Endothelial cell of umbilical vein (primary cell): ENCODE results near the gene DYRK1A.

Experiments used
- EZH2 ChIP-seq: IDR thresholded peaks from 2 replicates; pipeline ENCODE4 v1.6.1; 2012; ENCODE audit warnings: borderline replicate concordance, low read depth, mild to moderate bottlenecking, moderate library complexity, low read length, inconsistent platforms; ENCODE audit not compliant: severe bottlenecking
- FOS ChIP-seq: IDR thresholded peaks from 2 replicates; pipeline ENCODE4 v1.6.1; 2011; ENCODE audit warnings: mild to moderate bottlenecking, low read length, moderate library complexity, borderline replicate concordance; ENCODE audit not compliant: insufficient read depth
- JUN ChIP-seq: IDR thresholded peaks from 2 replicates; pipeline ENCODE4 v1.6.1; 2011; ENCODE audit warnings: borderline replicate concordance, low read depth; ENCODE audit not compliant: insufficient read length, insufficient read depth
- POLR2A ChIP-seq: IDR thresholded peaks from 2 replicates; pipeline ENCODE4 v1.6.1; 2012; ENCODE audit warnings: low read depth, mild to moderate bottlenecking, control low read depth, low read length
- POLR2AphosphoS5 ChIP-seq: IDR thresholded peaks from 2 replicates; pipeline ENCODE4 v1.6.1; 2012; ENCODE audit warnings: low read depth, mild to moderate bottlenecking, control low read depth, low read length, moderate library complexity; ENCODE audit not compliant: insufficient read depth
- TF ChIP-seq, protein P1 (sequence below), 2 donors: IDR thresholded peaks; 1 replicate in 1 of 2; 2 replicates in 1 of 2; pipeline ENCODE4 v1.5.1; 2011; ENCODE audit warnings: low read length in 2 of 2, mild to moderate bottlenecking in 2 of 2, moderate library complexity in 2 of 2, control low read depth in 1 of 2, inconsistent platforms in 1 of 2, low read depth in 1 of 2; ENCODE audit not compliant: insufficient read depth in 1 of 2; ENCODE audit errors: extremely low read depth in 1 of 2
- TF ChIP-seq, protein P2 (sequence below): IDR thresholded peaks from 2 replicates; pipeline ENCODE4 v1.6.1; 2011; ENCODE audit not compliant: insufficient read depth, insufficient read length

GRCh38 chr21:37424396-37424795, 57.8 kb downstream of the DYRK1A start:
- TF ChIP-seq, protein P1, sequence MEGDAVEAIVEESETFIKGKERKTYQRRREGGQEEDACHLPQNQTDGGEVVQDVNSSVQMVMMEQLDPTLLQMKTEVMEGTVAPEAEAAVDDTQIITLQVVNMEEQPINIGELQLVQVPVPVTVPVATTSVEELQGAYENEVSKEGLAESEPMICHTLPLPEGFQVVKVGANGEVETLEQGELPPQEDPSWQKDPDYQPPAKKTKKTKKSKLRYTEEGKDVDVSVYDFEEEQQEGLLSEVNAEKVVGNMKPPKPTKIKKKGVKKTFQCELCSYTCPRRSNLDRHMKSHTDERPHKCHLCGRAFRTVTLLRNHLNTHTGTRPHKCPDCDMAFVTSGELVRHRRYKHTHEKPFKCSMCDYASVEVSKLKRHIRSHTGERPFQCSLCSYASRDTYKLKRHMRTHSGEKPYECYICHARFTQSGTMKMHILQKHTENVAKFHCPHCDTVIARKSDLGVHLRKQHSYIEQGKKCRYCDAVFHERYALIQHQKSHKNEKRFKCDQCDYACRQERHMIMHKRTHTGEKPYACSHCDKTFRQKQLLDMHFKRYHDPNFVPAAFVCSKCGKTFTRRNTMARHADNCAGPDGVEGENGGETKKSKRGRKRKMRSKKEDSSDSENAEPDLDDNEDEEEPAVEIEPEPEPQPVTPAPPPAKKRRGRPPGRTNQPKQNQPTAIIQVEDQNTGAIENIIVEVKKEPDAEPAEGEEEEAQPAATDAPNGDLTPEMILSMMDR (IDR thresholded peaks at IDR 0.05; ENCODE audit: extremely low read depth in 1 of 2, insufficient read depth in 1 of 2, low read depth in 1 of 2, low read length in 2 of 2), result no peak
- no peak for TF ChIP-seq POLR2AphosphoS5
- TF ChIP-seq EZH2, result no peak
- TF ChIP-seq POLR2A, result no peak
- no peak for TF ChIP-seq FOS
- TF ChIP-seq JUN, result no peak
- TF ChIP-seq, protein P2, sequence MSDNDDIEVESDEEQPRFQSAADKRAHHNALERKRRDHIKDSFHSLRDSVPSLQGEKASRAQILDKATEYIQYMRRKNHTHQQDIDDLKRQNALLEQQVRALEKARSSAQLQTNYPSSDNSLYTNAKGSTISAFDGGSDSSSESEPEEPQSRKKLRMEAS, result no peak
